HepG2 (cell line): ENCODE data around the gene BID. TPM values are rescaled to one million over a fixed set of nuclear protein-coding genes. Genes with fewer than 3 reads are reported as not detected.

Experiments
- AKAP8 ChIP-seq: sonication (generic); formaldehyde crosslinking; IDR thresholded peaks from 2 replicates; pipeline ENCODE4 v1.5.1; 2020; ENCODE audit warnings: mild to moderate bottlenecking, missing genetic modification reagents
- MYNN ChIP-seq: sonication (generic); formaldehyde crosslinking; IDR thresholded peaks from 2 replicates; pipeline ENCODE4 v1.4.0; 2020; ENCODE audit warnings: mild to moderate bottlenecking, low read depth, missing genetic modification reagents
- NFYB ChIP-seq: sonication (generic); formaldehyde crosslinking; IDR thresholded peaks from 2 replicates; pipeline ENCODE4 v1.4.0; 2020; ENCODE audit warnings: missing genetic modification reagents
- POGK ChIP-seq: sonication (generic); formaldehyde crosslinking; conservative IDR thresholded peaks from 2 replicates; pipeline ENCODE4 v1.8.0; 2022; ENCODE audit warnings: mild to moderate bottlenecking, moderate library complexity, missing genetic modification reagents
- RBAK ChIP-seq: sonication (generic); formaldehyde crosslinking; IDR thresholded peaks from 2 replicates; pipeline ENCODE4 v1.5.1; 2020; ENCODE audit warnings: mild to moderate bottlenecking, missing genetic modification reagents
- RERE ChIP-seq: IDR thresholded peaks from 2 replicates; pipeline ENCODE4 v1.6.1; 2016; ENCODE audit warnings: low read depth, missing genetic modification reagents, missing compliant biosample characterization
- SRSF1 ChIP-seq: fragments of 200-400 bp; formaldehyde crosslinking; optimal IDR thresholded peaks from 2 replicates; pipeline ENCODE3; 2017; ENCODE audit warnings: mild to moderate bottlenecking, low read depth, low read length, moderate library complexity
- TFAP4 ChIP-seq: sonication (generic); IDR thresholded peaks from 2 replicates; pipeline ENCODE4 v1.6.1; 2016; ENCODE audit warnings: low read depth, borderline replicate concordance
- ZBTB39 ChIP-seq: sonication (generic); formaldehyde crosslinking; IDR thresholded peaks from 2 replicates; pipeline ENCODE4 v1.5.0; 2020; ENCODE audit warnings: missing genetic modification reagents
- ZNF263 ChIP-seq: sonication (generic); formaldehyde crosslinking; IDR thresholded peaks from 2 replicates; pipeline ENCODE4 v1.4.0; 2020; ENCODE audit warnings: missing genetic modification reagents
- ZNF329 ChIP-seq: sonication (generic); formaldehyde crosslinking; IDR thresholded peaks from 2 replicates; pipeline ENCODE4 v1.9.0; 2021; ENCODE audit warnings: low read depth, mild to moderate bottlenecking, missing genetic modification reagents
- ZNF512B ChIP-seq: sonication (generic); formaldehyde crosslinking; IDR thresholded peaks from 2 replicates; pipeline ENCODE4 v1.5.1; 2020; ENCODE audit warnings: missing genetic modification reagents, mild to moderate bottlenecking, borderline replicate concordance
- ZNF629 ChIP-seq: sonication (generic); formaldehyde crosslinking; conservative IDR thresholded peaks from 2 replicates; pipeline ENCODE4 v1.5.0; 2020; ENCODE audit warnings: missing genetic modification reagents
- ZNF737 ChIP-seq: sonication (generic); formaldehyde crosslinking; IDR thresholded peaks from 2 replicates; pipeline ENCODE4 v1.5.0; 2020; ENCODE audit warnings: missing genetic modification reagents, mild to moderate bottlenecking, borderline replicate concordance
- ZNF883 ChIP-seq: sonication (generic); formaldehyde crosslinking; IDR thresholded peaks from 2 replicates; pipeline ENCODE4 v1.5.1; 2020; ENCODE audit warnings: mild to moderate bottlenecking, missing genetic modification reagents; ENCODE audit errors: not compliant biosample characterization
- polyA plus RNA-seq, 8 experiments: library from polyadenylated mRNA; depleted of rRNA in 3 of 8; stranded (reverse) in 7 of 8; unstranded in 1 of 8; fragments of >200 nt; fragmentation: Illumina TruSeq in 4 of 8; extraction: Trizol in 4 of 8; gene quantifications; 2 replicates each; pipeline versions ENCODE4 v1.2.1 to v1.2.3, GENCODE V29; 2011 to 2016; ENCODE audit warnings: low read depth in 4 of 8, missing spikeins in 1 of 8, mixed read lengths in 1 of 8; ENCODE audit not compliant: insufficient read depth in 1 of 8
- total RNA-seq, 5 experiments: library from RNA; depleted of rRNA; stranded (reverse); fragments of >200 nt; fragmentation: Illumina TruSeq; extraction: Trizol; gene quantifications; 2 replicates each; pipeline ENCODE4 v1.2.3, GENCODE V29; 2016; ENCODE audit warnings: low read depth in 1 of 5

The BID gene
- total and polyA plus RNA-seq, 2 of the 13 experiments (the other 11 are each of a cell fraction or from before 2014, with no cell fraction given), result 35.3 to 51.7 TPM

GRCh38 chr22:17781319-17782031, 7.2 kb upstream of the BID start (continued):
- TF ChIP-seq POGK (CRISPR knock-in tag) (no peak), NFYB (CRISPR knock-in tag) (no peak), ZNF737 (CRISPR knock-in tag) (no peak), ZBTB39 (CRISPR knock-in tag) (no peak), ZNF263 (no peak), TFAP4 (peak; percentile 37; the same call in 1 of the 2 replicates), AKAP8 (CRISPR knock-in tag) (0 out of 2 replicates have a peak, but pooled peaks have one; percentile 46), MYNN (no peak), RERE (CRISPR knock-in tag) (no peak), RBAK (CRISPR knock-in tag) (no peak), ZNF629 (CRISPR knock-in tag) (no peak), SRSF1 (no peak), ZNF883 (no peak), ZNF329 (CRISPR knock-in tag) (no peak), ZNF512B (CRISPR knock-in tag) (no peak)
